ENCODE data around the gene NOL7. TPM values are rescaled to one million over a fixed set of nuclear protein-coding genes. Genes with fewer than 3 reads are reported as not detected.
A peak's percentile ranks its signal among the peaks of the same experiment; 100 is the strongest.

The NOL7 gene
- total and polyA plus RNA-seq, 2 of the 13 experiments (the other 11 are each of a cell fraction or from before 2014, with no cell fraction given): 37.8 to 186 TPM

DNA sequence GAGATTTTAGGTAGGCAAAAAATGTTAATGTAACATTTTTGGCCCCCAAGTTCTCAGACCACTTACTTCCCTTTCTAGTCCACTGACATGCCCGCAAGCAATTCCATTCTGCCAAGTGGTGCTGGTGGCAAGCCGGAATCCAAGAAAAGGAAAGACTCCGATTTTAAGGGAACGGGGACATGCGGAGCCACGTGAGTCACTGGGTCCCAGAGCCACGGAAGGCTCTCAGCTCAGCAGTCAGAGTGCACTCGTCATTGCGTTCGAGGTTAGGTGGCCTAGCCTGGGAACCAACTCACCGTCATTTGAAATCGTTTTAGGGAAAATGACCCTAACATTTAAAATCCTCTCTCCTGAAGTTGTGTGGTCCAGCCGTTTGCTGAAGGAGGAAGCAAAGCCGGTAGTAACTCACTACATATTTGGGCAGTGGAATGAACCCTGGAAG, 41.4 kb upstream of the NOL7 start (continued):
- TF ChIP-seq PAXIP1 (CRISPR knock-in tag; conservative IDR thresholded peaks at IDR 0.05) (no peak), REPIN1 (CRISPR knock-in tag; IDR thresholded peaks at IDR 0.05; ENCODE audit: borderline replicate concordance, low read depth) (no peak), PCBP2 (optimal IDR thresholded peaks at IDR 0.05; ENCODE audit: low read depth, low read length, poor library complexity, severe bottlenecking) (peak; percentile 55), KMT2B (CRISPR knock-in tag; IDR thresholded peaks at IDR 0.05) (no peak), ZNF292 (CRISPR knock-in tag; IDR thresholded peaks at IDR 0.05; ENCODE audit: borderline replicate concordance, low read depth) (no peak), ATM (IDR thresholded peaks at IDR 0.05; ENCODE audit: borderline replicate concordance) (no peak), RERE (CRISPR knock-in tag; IDR thresholded peaks at IDR 0.05; ENCODE audit: low read depth) (no peak), KDM4B (CRISPR knock-in tag; IDR thresholded peaks at IDR 0.05) (no peak), MAX (IDR thresholded peaks at IDR 0.05) (no peak), TEAD2 (CRISPR knock-in tag; IDR thresholded peaks at IDR 0.05) (no peak), ZNF10 (CRISPR knock-in tag; IDR thresholded peaks at IDR 0.05; ENCODE audit: borderline replicate concordance, low read depth) (no peak)
- TF ChIP-seq, protein P1, sequence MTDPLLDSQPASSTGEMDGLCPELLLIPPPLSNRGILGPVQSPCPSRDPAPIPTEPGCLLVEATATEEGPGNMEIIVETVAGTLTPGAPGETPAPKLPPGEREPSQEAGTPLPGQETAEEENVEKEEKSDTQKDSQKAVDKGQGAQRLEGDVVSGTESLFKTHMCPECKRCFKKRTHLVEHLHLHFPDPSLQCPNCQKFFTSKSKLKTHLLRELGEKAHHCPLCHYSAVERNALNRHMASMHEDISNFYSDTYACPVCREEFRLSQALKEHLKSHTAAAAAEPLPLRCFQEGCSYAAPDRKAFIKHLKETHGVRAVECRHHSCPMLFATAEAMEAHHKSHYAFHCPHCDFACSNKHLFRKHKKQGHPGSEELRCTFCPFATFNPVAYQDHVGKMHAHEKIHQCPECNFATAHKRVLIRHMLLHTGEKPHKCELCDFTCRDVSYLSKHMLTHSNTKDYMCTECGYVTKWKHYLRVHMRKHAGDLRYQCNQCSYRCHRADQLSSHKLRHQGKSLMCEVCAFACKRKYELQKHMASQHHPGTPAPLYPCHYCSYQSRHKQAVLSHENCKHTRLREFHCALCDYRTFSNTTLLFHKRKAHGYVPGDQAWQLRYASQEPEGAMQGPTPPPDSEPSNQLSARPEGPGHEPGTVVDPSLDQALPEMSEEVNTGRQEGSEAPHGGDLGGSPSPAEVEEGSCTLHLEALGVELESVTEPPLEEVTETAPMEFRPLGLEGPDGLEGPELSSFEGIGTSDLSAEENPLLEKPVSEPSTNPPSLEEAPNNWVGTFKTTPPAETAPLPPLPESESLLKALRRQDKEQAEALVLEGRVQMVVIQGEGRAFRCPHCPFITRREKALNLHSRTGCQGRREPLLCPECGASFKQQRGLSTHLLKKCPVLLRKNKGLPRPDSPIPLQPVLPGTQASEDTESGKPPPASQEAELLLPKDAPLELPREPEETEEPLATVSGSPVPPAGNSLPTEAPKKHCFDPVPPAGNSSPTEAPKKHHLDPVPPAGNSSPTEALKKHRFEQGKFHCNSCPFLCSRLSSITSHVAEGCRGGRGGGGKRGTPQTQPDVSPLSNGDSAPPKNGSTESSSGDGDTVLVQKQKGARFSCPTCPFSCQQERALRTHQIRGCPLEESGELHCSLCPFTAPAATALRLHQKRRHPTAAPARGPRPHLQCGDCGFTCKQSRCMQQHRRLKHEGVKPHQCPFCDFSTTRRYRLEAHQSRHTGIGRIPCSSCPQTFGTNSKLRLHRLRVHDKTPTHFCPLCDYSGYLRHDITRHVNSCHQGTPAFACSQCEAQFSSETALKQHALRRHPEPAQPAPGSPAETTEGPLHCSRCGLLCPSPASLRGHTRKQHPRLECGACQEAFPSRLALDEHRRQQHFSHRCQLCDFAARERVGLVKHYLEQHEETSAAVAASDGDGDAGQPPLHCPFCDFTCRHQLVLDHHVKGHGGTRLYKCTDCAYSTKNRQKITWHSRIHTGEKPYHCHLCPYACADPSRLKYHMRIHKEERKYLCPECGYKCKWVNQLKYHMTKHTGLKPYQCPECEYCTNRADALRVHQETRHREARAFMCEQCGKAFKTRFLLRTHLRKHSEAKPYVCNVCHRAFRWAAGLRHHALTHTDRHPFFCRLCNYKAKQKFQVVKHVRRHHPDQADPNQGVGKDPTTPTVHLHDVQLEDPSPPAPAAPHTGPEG (CRISPR knock-in tag; IDR thresholded peaks at IDR 0.05): no peak
